Mammary epithelial cell (primary cell): ENCODE data around the gene KCTD20.

Experiments
- EZH2 ChIP-seq: IDR thresholded peaks from 2 replicates; pipeline ENCODE4 v1.6.1; 2012; ENCODE audit warnings: low read length, inconsistent platforms, borderline replicate concordance
- TF ChIP-seq, protein P1 (sequence below), 2 donors: IDR thresholded peaks in 1 of 2; conservative IDR thresholded peaks in 1 of 2; 2 replicates each; pipeline ENCODE4 v1.5.1; 2011 to 2012; ENCODE audit warnings: inconsistent platforms in 2 of 2, low read length in 2 of 2, mild to moderate bottlenecking in 2 of 2, control low read depth in 1 of 2, low read depth in 1 of 2; ENCODE audit not compliant: insufficient read depth in 1 of 2; ENCODE audit errors: extremely low read depth in 1 of 2

DNA sequence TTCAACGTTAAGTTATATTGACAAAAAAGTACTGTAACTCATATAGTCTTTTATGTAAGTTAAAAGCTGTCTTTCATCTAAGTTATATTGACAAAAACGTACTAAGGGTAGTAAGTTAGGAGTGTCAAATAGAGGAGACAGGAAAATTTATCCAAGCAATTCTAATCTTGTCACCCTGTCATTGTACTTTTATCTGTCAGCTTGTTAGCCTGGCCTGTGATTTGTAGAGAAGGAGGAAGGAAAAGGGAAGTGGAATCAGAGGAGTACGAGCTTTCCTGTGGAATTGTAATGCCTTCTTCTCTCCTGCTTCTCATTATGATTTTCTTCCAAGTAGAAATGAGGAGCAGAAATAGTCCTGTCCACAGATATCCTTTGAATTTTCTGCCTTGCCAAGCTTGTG is 18.8 kb downstream of the KCTD20 start:
- TF ChIP-seq, protein P1, sequence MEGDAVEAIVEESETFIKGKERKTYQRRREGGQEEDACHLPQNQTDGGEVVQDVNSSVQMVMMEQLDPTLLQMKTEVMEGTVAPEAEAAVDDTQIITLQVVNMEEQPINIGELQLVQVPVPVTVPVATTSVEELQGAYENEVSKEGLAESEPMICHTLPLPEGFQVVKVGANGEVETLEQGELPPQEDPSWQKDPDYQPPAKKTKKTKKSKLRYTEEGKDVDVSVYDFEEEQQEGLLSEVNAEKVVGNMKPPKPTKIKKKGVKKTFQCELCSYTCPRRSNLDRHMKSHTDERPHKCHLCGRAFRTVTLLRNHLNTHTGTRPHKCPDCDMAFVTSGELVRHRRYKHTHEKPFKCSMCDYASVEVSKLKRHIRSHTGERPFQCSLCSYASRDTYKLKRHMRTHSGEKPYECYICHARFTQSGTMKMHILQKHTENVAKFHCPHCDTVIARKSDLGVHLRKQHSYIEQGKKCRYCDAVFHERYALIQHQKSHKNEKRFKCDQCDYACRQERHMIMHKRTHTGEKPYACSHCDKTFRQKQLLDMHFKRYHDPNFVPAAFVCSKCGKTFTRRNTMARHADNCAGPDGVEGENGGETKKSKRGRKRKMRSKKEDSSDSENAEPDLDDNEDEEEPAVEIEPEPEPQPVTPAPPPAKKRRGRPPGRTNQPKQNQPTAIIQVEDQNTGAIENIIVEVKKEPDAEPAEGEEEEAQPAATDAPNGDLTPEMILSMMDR (conservative IDR thresholded peaks at IDR 0.05 in 1 of 2, IDR thresholded peaks at IDR 0.05 in 1 of 2; ENCODE audit: extremely low read depth in 1 of 2, insufficient read depth in 1 of 2, low read depth in 1 of 2, low read length in 2 of 2), result no peak
- TF ChIP-seq EZH2, result no peak
